Ishikawa (cell line): ENCODE data around the gene UTS2R.

Source experiments
- CEBPB ChIP-seq: IDR thresholded peaks from 2 replicates; pipeline ENCODE4 v1.6.1; 2012
- CREB1 ChIP-seq: IDR thresholded peaks from 2 replicates; pipeline ENCODE4 v1.6.1; 2012; ENCODE audit warnings: low read depth
- EGR1 ChIP-seq: IDR thresholded peaks from 2 replicates; pipeline ENCODE4 v1.6.1; 2012
- EP300 ChIP-seq: IDR thresholded peaks from 2 replicates; pipeline ENCODE4 v1.6.1; 2012; ENCODE audit warnings: borderline replicate concordance
- FOXM1 ChIP-seq: IDR thresholded peaks from 2 replicates; pipeline ENCODE4 v1.6.1; 2012; ENCODE audit warnings: low read depth, borderline replicate concordance
- NFIC ChIP-seq: IDR thresholded peaks from 2 replicates; pipeline ENCODE4 v1.6.1; 2012
- RAD21 ChIP-seq: IDR thresholded peaks from 2 replicates; pipeline ENCODE4 v1.6.1; 2012; ENCODE audit warnings: low read depth
- TAF1 ChIP-seq: IDR thresholded peaks from 2 replicates; pipeline ENCODE4 v1.6.1; 2012; ENCODE audit warnings: low read depth, mild to moderate bottlenecking
- TCF12 ChIP-seq: IDR thresholded peaks from 2 replicates; pipeline ENCODE4 v1.6.1; 2012; ENCODE audit warnings: low read depth
- TEAD4 ChIP-seq: IDR thresholded peaks from 2 replicates; pipeline ENCODE4 v1.6.1; 2012
- YY1 ChIP-seq: IDR thresholded peaks from 2 replicates; pipeline ENCODE4 v1.6.1; 2012; ENCODE audit warnings: low read depth
- ZBTB7A ChIP-seq: IDR thresholded peaks from 2 replicates; pipeline ENCODE4 v1.6.1; 2012; ENCODE audit warnings: low read depth
- TF ChIP-seq, protein P1 (sequence below): IDR thresholded peaks from 2 replicates; pipeline ENCODE4 v1.6.1; 2012; ENCODE audit warnings: low read depth, mild to moderate bottlenecking
- TF ChIP-seq, protein P2 (sequence below): IDR thresholded peaks from 2 replicates; pipeline ENCODE4 v1.6.1; 2012
- TF ChIP-seq, protein P3 (sequence below): IDR thresholded peaks from 2 replicates; pipeline ENCODE4 v1.6.1; 2012

UTS2R gene

DNA sequence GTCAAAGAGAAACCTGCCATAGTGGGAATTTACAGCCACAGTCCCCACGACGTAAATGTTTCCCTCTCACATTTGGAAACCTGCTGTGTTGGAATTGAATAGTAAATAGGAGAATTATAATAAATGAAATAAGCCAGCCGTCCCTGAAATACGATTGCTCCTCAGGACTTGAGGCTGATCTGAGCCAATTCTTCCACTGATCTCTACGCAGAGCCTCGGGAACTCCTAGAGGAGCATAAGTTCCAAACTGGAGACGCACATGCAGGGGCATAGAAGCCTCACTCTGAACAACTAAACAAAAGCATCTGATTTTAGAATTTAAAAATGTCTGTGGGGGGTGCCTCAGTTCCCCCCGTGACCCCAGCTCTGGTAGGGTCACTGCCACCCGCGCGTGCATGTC, 22.7 kb upstream of the UTS2R start:
- TF ChIP-seq TAF1 (no peak), CREB1 (no peak), FOXM1 (no peak), YY1 (no peak), EGR1 (no peak), NFIC (no peak), RAD21 (no peak), EP300 (no peak), CEBPB (no peak), ZBTB7A (no peak), TCF12 (no peak), TEAD4 (no peak)
- TF ChIP-seq, protein P1, sequence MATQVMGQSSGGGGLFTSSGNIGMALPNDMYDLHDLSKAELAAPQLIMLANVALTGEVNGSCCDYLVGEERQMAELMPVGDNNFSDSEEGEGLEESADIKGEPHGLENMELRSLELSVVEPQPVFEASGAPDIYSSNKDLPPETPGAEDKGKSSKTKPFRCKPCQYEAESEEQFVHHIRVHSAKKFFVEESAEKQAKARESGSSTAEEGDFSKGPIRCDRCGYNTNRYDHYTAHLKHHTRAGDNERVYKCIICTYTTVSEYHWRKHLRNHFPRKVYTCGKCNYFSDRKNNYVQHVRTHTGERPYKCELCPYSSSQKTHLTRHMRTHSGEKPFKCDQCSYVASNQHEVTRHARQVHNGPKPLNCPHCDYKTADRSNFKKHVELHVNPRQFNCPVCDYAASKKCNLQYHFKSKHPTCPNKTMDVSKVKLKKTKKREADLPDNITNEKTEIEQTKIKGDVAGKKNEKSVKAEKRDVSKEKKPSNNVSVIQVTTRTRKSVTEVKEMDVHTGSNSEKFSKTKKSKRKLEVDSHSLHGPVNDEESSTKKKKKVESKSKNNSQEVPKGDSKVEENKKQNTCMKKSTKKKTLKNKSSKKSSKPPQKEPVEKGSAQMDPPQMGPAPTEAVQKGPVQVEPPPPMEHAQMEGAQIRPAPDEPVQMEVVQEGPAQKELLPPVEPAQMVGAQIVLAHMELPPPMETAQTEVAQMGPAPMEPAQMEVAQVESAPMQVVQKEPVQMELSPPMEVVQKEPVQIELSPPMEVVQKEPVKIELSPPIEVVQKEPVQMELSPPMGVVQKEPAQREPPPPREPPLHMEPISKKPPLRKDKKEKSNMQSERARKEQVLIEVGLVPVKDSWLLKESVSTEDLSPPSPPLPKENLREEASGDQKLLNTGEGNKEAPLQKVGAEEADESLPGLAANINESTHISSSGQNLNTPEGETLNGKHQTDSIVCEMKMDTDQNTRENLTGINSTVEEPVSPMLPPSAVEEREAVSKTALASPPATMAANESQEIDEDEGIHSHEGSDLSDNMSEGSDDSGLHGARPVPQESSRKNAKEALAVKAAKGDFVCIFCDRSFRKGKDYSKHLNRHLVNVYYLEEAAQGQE: no peak
- TF ChIP-seq, protein P2, sequence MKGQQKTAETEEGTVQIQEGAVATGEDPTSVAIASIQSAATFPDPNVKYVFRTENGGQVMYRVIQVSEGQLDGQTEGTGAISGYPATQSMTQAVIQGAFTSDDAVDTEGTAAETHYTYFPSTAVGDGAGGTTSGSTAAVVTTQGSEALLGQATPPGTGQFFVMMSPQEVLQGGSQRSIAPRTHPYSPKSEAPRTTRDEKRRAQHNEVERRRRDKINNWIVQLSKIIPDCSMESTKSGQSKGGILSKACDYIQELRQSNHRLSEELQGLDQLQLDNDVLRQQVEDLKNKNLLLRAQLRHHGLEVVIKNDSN: no peak
- TF ChIP-seq, protein P3, sequence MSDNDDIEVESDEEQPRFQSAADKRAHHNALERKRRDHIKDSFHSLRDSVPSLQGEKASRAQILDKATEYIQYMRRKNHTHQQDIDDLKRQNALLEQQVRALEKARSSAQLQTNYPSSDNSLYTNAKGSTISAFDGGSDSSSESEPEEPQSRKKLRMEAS: no peak

DNA sequence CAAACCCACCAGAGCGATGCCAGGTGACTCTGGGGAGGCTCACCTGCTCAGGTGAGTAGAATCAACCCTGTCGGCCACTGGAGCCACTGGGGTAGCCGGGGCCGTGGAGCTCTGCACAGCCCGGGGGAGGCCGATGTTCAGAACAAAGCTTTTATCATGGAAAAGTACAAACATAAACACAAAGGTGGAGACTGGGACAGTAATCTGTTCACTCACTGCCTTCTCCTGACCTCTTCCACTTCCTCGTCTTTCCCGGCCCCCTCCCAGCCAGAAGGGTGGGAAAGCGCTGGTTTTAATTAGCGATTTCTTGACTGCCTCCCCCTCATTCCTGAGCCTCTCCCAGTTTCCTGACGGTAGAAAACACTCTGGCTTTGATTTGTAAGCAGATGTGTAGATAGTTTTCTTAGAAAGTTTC, 22.3 kb upstream of the UTS2R start:
- TF ChIP-seq EGR1 (no peak), FOXM1 (no peak), NFIC (no peak), CREB1 (no peak), TCF12 (no peak), CEBPB (no peak), ZBTB7A (no peak), EP300 (no peak), TAF1 (no peak), YY1 (no peak), RAD21 (no peak), TEAD4 (no peak)
- TF ChIP-seq, protein P1: no peak
- TF ChIP-seq, protein P2: no peak
- TF ChIP-seq, protein P3: no peak

DNA sequence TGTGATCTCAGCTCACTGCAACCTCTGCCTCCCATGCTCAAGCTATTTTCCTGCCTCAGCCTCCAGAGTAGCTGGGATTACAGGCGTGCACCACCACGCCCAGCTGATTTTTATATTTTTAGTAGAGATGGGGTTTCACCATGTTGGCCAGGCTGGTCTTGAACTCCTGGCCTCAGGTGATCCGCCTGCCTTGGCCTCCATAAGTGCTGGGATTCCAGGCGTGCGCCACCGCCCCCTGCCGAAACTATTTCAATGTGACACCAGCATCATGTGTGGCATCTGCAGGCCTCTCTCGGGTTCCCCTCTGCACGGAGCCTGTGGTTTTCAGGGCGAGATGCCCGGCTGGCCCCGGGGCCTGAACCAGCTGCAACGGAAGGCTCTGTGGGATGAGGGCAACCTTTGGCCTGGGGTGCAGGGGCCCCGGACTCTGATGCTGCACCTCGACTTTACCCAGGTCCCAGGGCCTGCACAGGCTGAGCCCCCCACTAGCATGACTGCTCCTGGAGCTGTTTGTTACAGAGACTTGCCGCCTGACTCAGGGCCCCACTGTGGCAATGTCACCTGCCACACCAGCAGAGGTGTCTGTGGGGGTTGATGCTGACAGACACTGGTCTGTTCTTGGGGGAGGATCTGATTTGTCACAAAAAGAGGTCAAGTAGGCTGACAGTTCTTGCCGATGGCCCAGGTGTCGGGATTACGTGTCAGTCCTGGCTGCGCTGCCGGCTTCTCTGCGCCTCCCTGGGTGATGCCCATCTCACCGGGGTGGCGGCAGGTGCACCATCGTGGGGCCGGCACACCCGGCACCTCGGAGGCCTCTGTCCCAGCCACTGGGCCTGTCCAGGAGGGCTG, 21.2 kb upstream of the UTS2R start:
- TF ChIP-seq EP300: no peak
- TF ChIP-seq CEBPB: no peak
- TF ChIP-seq, protein P1: no peak
- no peak for TF ChIP-seq CREB1
- TF ChIP-seq YY1: no peak
- TF ChIP-seq RAD21: no peak
- no peak for TF ChIP-seq NFIC
- TF ChIP-seq TAF1: no peak
- no peak for TF ChIP-seq EGR1
- TF ChIP-seq, protein P2: no peak
- TF ChIP-seq, protein P3: no peak
- no peak for TF ChIP-seq FOXM1
- no peak for TF ChIP-seq ZBTB7A
- no peak for TF ChIP-seq TEAD4
- no peak for TF ChIP-seq TCF12

DNA sequence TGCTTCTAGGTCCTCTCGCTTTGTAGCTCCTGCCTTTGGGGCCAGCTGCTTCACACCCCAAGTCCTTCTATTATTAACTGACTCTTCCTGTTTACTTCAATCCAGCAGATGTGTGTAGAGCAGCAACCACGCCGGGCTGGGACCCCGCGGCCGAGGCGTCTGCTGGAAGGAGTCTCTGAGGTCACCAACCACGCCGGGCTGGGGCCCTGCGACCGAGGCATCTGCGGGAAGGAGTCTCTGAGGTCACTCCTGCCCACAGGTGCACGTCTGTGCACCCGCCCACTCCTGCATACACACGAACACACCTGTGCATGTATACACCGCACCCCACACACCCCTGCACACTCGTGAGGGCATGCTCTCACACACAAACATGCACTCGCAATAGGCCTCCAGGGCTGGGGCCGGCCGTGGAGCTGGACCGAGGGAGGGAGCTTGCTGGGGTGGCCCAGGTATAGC, 20.3 kb upstream of the UTS2R start:
- TF ChIP-seq TCF12: no peak
- no peak for TF ChIP-seq EP300
- TF ChIP-seq YY1: no peak
- TF ChIP-seq TEAD4: no peak
- TF ChIP-seq, protein P3: no peak
- no peak for TF ChIP-seq NFIC
- no peak for TF ChIP-seq RAD21
- no peak for TF ChIP-seq FOXM1
- TF ChIP-seq, protein P2: no peak
- no peak for TF ChIP-seq ZBTB7A
- TF ChIP-seq, protein P1: no peak
- no peak for TF ChIP-seq CEBPB
- TF ChIP-seq TAF1: no peak
